H1 (cell line): ENCODE data around the gene NAA40.

Source experiments
- ASH2L ChIP-seq: fragments of 200-600, 300-600 bp; sonication (generic); IDR thresholded peaks from one replicate; pipeline ENCODE4 v1.7.1; 2017; ENCODE audit warnings: low read length
- EP300 ChIP-seq, 2 experiments: IDR thresholded peaks; 1 replicate in 1 of 2; 2 replicates in 1 of 2; pipeline ENCODE4 v1.6.1; 2011 to 2012; ENCODE audit warnings: low read depth in 2 of 2, low read length in 2 of 2, mild to moderate bottlenecking in 2 of 2, borderline replicate concordance in 1 of 2, inconsistent platforms in 1 of 2, moderate library complexity in 1 of 2
- EZH2 ChIP-seq: fragments of 200-600 bp; sonication (generic); IDR thresholded peaks from 2 replicates; pipeline ENCODE4 v1.7.1; 2012; ENCODE audit warnings: low read depth, mild to moderate bottlenecking, moderate library complexity, low read length, inconsistent platforms; ENCODE audit not compliant: severe bottlenecking
- GABPA ChIP-seq: IDR thresholded peaks from 2 replicates; pipeline ENCODE4 v1.6.1; 2011; ENCODE audit warnings: mild to moderate bottlenecking, low read length, moderate library complexity, borderline replicate concordance; ENCODE audit not compliant: insufficient read depth
- KDM5A ChIP-seq: fragments of 200-600 bp; IDR thresholded peaks from 2 replicates; pipeline ENCODE4 v1.7.1; 2012; ENCODE audit warnings: mild to moderate bottlenecking, low read length, inconsistent platforms, mixed read lengths
- POLR2A ChIP-seq, 2 experiments: IDR thresholded peaks; 1 replicate in 1 of 2; 2 replicates in 1 of 2; pipeline ENCODE4 v1.6.1; 2011; ENCODE audit warnings: low read depth in 2 of 2, low read length in 2 of 2, mild to moderate bottlenecking in 2 of 2; ENCODE audit errors: control extremely low read depth in 1 of 2
- POLR2AphosphoS5 ChIP-seq: IDR thresholded peaks from 2 replicates; pipeline ENCODE4 v1.6.1; 2011; ENCODE audit warnings: low read depth, low read length
- SIX5 ChIP-seq: IDR thresholded peaks from 2 replicates; pipeline ENCODE4 v1.6.1; 2011; ENCODE audit warnings: mild to moderate bottlenecking, low read depth, low read length
- TAF1 ChIP-seq: IDR thresholded peaks from 2 replicates; pipeline ENCODE4 v1.6.1; 2011; ENCODE audit warnings: mild to moderate bottlenecking, low read depth, low read length
- TF ChIP-seq, protein P1 (sequence below), 3 experiments: IDR thresholded peaks; 1 replicate in 2 of 3; 2 replicates in 1 of 3; pipeline versions ENCODE4 v1.5.1 to v1.6.1; 2011; ENCODE audit warnings: low read length in 3 of 3, mild to moderate bottlenecking in 3 of 3, inconsistent platforms in 2 of 3, low read depth in 1 of 3, moderate library complexity in 1 of 3; ENCODE audit not compliant: insufficient read depth in 1 of 3; ENCODE audit errors: control extremely low read depth in 1 of 3
- TF ChIP-seq, protein P2 (sequence below): IDR thresholded peaks from 2 replicates; pipeline ENCODE4 v1.6.1; 2011; ENCODE audit warnings: low read length, improper control_type of control experiment
- TF ChIP-seq, protein P3 (sequence below): IDR thresholded peaks from 2 replicates; pipeline ENCODE4 v1.6.1; 2012; ENCODE audit warnings: inconsistent platforms

DNA sequence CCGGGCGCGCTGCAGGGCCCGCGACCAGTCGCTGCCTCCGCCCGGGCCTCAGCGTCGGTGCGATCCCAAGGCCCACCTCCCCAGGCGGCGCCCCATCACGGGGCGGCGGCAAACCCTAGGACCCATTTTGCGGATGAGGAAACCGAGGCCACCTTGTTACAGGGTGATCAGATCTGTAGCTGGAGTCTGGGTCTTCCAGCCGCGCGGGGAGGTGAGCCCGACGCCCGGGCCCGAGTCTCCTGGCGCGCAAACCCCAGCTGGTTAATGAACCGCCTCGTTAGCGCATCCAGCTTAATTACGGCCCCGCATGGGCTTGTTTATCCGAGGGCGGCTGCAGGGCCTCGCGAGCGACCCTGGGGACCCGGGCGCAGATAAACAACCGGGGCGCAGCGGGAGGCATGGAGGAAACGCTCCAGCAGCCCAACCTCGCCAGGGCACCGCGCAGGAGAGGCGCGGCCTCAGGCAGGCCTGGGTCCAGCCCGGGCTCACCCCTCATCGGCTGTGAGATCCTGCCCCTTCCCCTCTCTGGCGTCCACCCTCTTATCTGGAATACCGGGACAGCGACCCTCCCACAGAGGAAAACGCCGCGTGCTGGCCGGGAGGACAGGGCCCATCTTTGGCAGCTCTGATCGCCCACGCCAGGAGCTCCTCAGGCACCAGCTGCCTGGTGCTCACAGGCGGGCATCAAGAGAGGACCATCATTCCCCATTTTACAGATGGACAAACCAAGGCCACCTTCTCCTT lies 62.1 kb downstream of the NAA40 start:
- TF ChIP-seq POLR2A (IDR thresholded peaks at IDR 0.05; ENCODE audit: control extremely low read depth in 1 of 2, low read depth in 2 of 2, low read length in 2 of 2) (no peak), TAF1 (no peak), EZH2 (no peak), GABPA (no peak), EP300 (IDR thresholded peaks at IDR 0.05; ENCODE audit: borderline replicate concordance in 1 of 2, low read depth in 2 of 2, low read length in 2 of 2) (no peak), KDM5A (no peak), ASH2L (no peak), SIX5 (no peak), POLR2AphosphoS5 (no peak)
- TF ChIP-seq, protein P1, sequence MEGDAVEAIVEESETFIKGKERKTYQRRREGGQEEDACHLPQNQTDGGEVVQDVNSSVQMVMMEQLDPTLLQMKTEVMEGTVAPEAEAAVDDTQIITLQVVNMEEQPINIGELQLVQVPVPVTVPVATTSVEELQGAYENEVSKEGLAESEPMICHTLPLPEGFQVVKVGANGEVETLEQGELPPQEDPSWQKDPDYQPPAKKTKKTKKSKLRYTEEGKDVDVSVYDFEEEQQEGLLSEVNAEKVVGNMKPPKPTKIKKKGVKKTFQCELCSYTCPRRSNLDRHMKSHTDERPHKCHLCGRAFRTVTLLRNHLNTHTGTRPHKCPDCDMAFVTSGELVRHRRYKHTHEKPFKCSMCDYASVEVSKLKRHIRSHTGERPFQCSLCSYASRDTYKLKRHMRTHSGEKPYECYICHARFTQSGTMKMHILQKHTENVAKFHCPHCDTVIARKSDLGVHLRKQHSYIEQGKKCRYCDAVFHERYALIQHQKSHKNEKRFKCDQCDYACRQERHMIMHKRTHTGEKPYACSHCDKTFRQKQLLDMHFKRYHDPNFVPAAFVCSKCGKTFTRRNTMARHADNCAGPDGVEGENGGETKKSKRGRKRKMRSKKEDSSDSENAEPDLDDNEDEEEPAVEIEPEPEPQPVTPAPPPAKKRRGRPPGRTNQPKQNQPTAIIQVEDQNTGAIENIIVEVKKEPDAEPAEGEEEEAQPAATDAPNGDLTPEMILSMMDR (IDR thresholded peaks at IDR 0.05; ENCODE audit: control extremely low read depth in 1 of 3, insufficient read depth in 1 of 3, low read depth in 1 of 3, low read length in 3 of 3) = no peak
- TF ChIP-seq, protein P2, sequence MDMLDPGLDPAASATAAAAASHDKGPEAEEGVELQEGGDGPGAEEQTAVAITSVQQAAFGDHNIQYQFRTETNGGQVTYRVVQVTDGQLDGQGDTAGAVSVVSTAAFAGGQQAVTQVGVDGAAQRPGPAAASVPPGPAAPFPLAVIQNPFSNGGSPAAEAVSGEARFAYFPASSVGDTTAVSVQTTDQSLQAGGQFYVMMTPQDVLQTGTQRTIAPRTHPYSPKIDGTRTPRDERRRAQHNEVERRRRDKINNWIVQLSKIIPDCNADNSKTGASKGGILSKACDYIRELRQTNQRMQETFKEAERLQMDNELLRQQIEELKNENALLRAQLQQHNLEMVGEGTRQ = no peak
- TF ChIP-seq, protein P3, sequence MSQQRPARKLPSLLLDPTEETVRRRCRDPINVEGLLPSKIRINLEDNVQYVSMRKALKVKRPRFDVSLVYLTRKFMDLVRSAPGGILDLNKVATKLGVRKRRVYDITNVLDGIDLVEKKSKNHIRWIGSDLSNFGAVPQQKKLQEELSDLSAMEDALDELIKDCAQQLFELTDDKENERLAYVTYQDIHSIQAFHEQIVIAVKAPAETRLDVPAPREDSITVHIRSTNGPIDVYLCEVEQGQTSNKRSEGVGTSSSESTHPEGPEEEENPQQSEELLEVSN = no peak
